ENCODE data around the gene ATXN1.

The ATXN1 gene

GRCh38 chr6:16437095-16437494 lies 324.2 kb downstream of the ATXN1 start:
- H3K27me3 ChIP-seq (ENCODE audit: insufficient read depth, low read length, poor library complexity, severe bottlenecking) = no peaks in the 10 kb centered on the region
- no peaks in the 10 kb centered on the region for H3F3A ChIP-seq (ENCODE audit: low read depth)
- H3K9me2 ChIP-seq (replicated peaks; ENCODE audit: low read depth, low read length) = no peaks in the 10 kb centered on the region
- H3K4me2 ChIP-seq (ENCODE audit: low read depth, low read length, poor library complexity, severe bottlenecking) = peak overlapping the region; percentile 4
- no peak overlapping the region for H3K4me3 ChIP-seq (ENCODE audit: low read length, poor library complexity, severe bottlenecking)
- H3K79me2 ChIP-seq (ENCODE audit: insufficient read depth, low read length) = no peaks in the 10 kb centered on the region
- H3K9ac ChIP-seq (ENCODE audit: low read depth, low read length, poor library complexity, severe bottlenecking) = no peak overlapping the region
- peaks cover 30% of the 10 kb centered on the region for H3K4me1 ChIP-seq (ENCODE audit: insufficient read depth, low read length, poor library complexity, severe bottlenecking)
- no peaks in the 10 kb centered on the region for H4K20me1 ChIP-seq (ENCODE audit: insufficient read depth, low read length, poor library complexity, severe bottlenecking)
- no peak overlapping the region for H2AFZ ChIP-seq (ENCODE audit: low read length)
- TF ChIP-seq EZH2phosphoT487 (IDR thresholded peaks at IDR 0.05; ENCODE audit: borderline replicate concordance) (no peak), CTCF (conservative IDR thresholded peaks at IDR 0.05; ENCODE audit: low read length) (no peak)
- H3K9me3 ChIP-seq (ENCODE audit: insufficient read depth, low read depth, low read length) = no peaks in the 10 kb centered on the region
- no peaks in the 10 kb centered on the region for H3K36me3 ChIP-seq (ENCODE audit: insufficient read depth, low read length)

GRCh38 chr6:16436550-16436949 lies 324.7 kb downstream of the ATXN1 start:
- Histone ChIP-seq H3K79me2 (ENCODE audit: insufficient read depth, low read length) (no peaks in the 10 kb centered on the region), H2AFZ (ENCODE audit: low read length) (no peak overlapping the region), H3F3A (ENCODE audit: low read depth) (no peaks in the 10 kb centered on the region), H3K27me3 (ENCODE audit: insufficient read depth, low read length, poor library complexity, severe bottlenecking) (no peaks in the 10 kb centered on the region), H3K4me1 (ENCODE audit: insufficient read depth, low read length, poor library complexity, severe bottlenecking) (peaks cover 30% of the 10 kb centered on the region), H3K36me3 (ENCODE audit: insufficient read depth, low read length) (no peaks in the 10 kb centered on the region), H3K9ac (ENCODE audit: low read depth, low read length, poor library complexity, severe bottlenecking) (no peak overlapping the region), H3K9me2 (replicated peaks; ENCODE audit: low read depth, low read length) (no peaks in the 10 kb centered on the region), H4K20me1 (ENCODE audit: insufficient read depth, low read length, poor library complexity, severe bottlenecking) (no peaks in the 10 kb centered on the region), H3K4me2 (ENCODE audit: low read depth, low read length, poor library complexity, severe bottlenecking) (peak overlapping the region; percentile 4), H3K4me3 (ENCODE audit: low read length, poor library complexity, severe bottlenecking) (no peak overlapping the region), H3K9me3 (ENCODE audit: insufficient read depth, low read depth, low read length) (no peaks in the 10 kb centered on the region)
- no peak for TF ChIP-seq EZH2phosphoT487 (IDR thresholded peaks at IDR 0.05; ENCODE audit: borderline replicate concordance)
- no peak for TF ChIP-seq CTCF (conservative IDR thresholded peaks at IDR 0.05; ENCODE audit: low read length)

- no peaks in the 10 kb centered on the region for H4K20me1 ChIP-seq (ENCODE audit: insufficient read depth, low read length, poor library complexity, severe bottlenecking)
- no peaks in the 10 kb centered on the region for H3K9me3 ChIP-seq (ENCODE audit: insufficient read depth, low read depth, low read length)
- H2AFZ ChIP-seq (ENCODE audit: low read length) = no peak overlapping the region
- no peak overlapping the region for H3K4me2 ChIP-seq (ENCODE audit: low read depth, low read length, poor library complexity, severe bottlenecking)
- H3K27me3 ChIP-seq (ENCODE audit: insufficient read depth, low read length, poor library complexity, severe bottlenecking) = no peaks in the 10 kb centered on the region
- TF ChIP-seq EZH2phosphoT487 (IDR thresholded peaks at IDR 0.05; ENCODE audit: borderline replicate concordance) (no peak), CTCF (conservative IDR thresholded peaks at IDR 0.05; ENCODE audit: low read length) (no peak)
- no peaks in the 10 kb centered on the region for H3K36me3 ChIP-seq (ENCODE audit: insufficient read depth, low read length)
- H3K9me2 ChIP-seq (replicated peaks; ENCODE audit: low read depth, low read length) = no peaks in the 10 kb centered on the region
- no peak overlapping the region for H3K4me3 ChIP-seq (ENCODE audit: low read length, poor library complexity, severe bottlenecking)
- no peaks in the 10 kb centered on the region for H3K79me2 ChIP-seq (ENCODE audit: insufficient read depth, low read length)
- no peak overlapping the region for H3K9ac ChIP-seq (ENCODE audit: low read depth, low read length, poor library complexity, severe bottlenecking)
- no peaks in the 10 kb centered on the region for H3F3A ChIP-seq (ENCODE audit: low read depth)
- peaks cover 20% of the 10 kb centered on the region for H3K4me1 ChIP-seq (ENCODE audit: insufficient read depth, low read length, poor library complexity, severe bottlenecking)
Observed at GRCh38 chr6:16434885-16435284, 326.4 kb downstream of the ATXN1 start.

Measured in Loucy (cell line).